ENCODE measurements around the gene SLC39A9. TPM values are rescaled to one million over a fixed set of nuclear protein-coding genes. Genes with fewer than 3 reads are reported as not detected.

Gene SLC39A9
- 123 and 124 TPM in 2 replicates for total RNA-seq

GRCh38 chr14:69398053-69398817, at the start of gene SLC39A9, which contains the start of gene ERH:
TSS of gene SLC39A9 (plus strand) at chr14:69398692. CDS start at chr14:69399370, 678 bp downstream.
TSS of gene ERH (minus strand) at chr14:69398299. CDS start at chr14:69398233, 66 bp downstream.

GRCh38 chr14:69484444-69485314, 86.2 kb downstream of the SLC39A9 start, which contains the start of gene PLEKHD1:
TSS of gene PLEKHD1 (plus strand) at chr14:69484728. CDS start at chr14:69484966, 238 bp downstream.

Other genes starting within 250 kb of the SLC39A9 start
- 12.7 and 13.1 TPM in 2 replicates for gene DCAF5, start 245.6 kb upstream of the SLC39A9 start, total RNA-seq
- gene EXD2, start 207.2 kb upstream of the SLC39A9 start, total RNA-seq: 21.5 and 26.7 TPM in 2 replicates
- gene GALNT16, start 138.5 kb upstream of the SLC39A9 start, total RNA-seq: not detected in 2 replicates
- gene ERH, start 393 bp upstream of the SLC39A9 start, total RNA-seq: 235 and 319 TPM in 2 replicates
- gene PLEKHD1, start 86.0 kb downstream of the SLC39A9 start, total RNA-seq: under 0.01 TPM in 2 replicates
- gene CCDC177, start 176.2 kb downstream of the SLC39A9 start, total RNA-seq: not detected in 2 replicates
- 10.8 and 10.9 TPM in 2 replicates for gene SUSD6, start 212.9 kb downstream of the SLC39A9 start, total RNA-seq